Testis (tissue), 3 donors: ENCODE measurements around the gene KCNH2. TPM values are rescaled to one million over a fixed set of nuclear protein-coding genes. Genes with fewer than 3 reads are reported as not detected.

Source experiments
- DNase-seq: peaks from one replicate; pipeline ENCODE4 v3.0.0-alpha.2; 2019
- H3K27ac ChIP-seq, 2 donors: fragments of 200-600 bp; sonication (generic); one replicate each; pipeline ENCODE4 v1.5.1; 2019
- H3K27me3 ChIP-seq: fragments of 200-600 bp; sonication (generic); one replicate; pipeline ENCODE4 v1.5.1; 2019
- H3K36me3 ChIP-seq: fragments of 200-600 bp; sonication (generic); one replicate; pipeline ENCODE4 v1.5.1; 2017; ENCODE audit warnings: low read depth; ENCODE audit errors: missing control alignments
- H3K4me1 ChIP-seq: fragments of 200-600 bp; sonication (generic); one replicate; pipeline ENCODE4 v1.5.1; 2019
- H3K4me3 ChIP-seq, 2 donors: fragments of 200-600 bp; sonication (generic); one replicate each; pipeline ENCODE4 v1.5.1; 2017 to 2019
- H3K9me3 ChIP-seq: fragments of 200-600 bp; sonication (generic); one replicate; pipeline ENCODE4 v1.5.1; 2017
- POLR2A ChIP-seq: fragments of 450-650 bp; IDR thresholded peaks from one replicate; pipeline ENCODE4 v1.6.1; 2017; ENCODE audit warnings: antibody characterized with exemption, mild to moderate bottlenecking, moderate library complexity
- WGBS, 2 donors: methylation state at CpG; one replicate each; pipeline ENCODE4 v1.1.5; 2018; 5-methylcytosine and 5-hydroxymethylcytosine counted together
- intact Hi-C: fragments of 100-400 bp; cut with DNase I; formaldehyde crosslinking; loops from one replicate; pipeline ENCODE4 v1.15.1; 2023; ENCODE audit warnings: low total_unique reads
- polyA plus RNA-seq: library from polyadenylated mRNA; stranded (reverse); fragments of 350-450 nt; fragmentation: Illumina TruSeq; extraction: RNeasy Lipid Tissue Mini Kit (QIAGEN cat#74804); gene quantifications from one replicate; pipeline ENCODE4 v1.2.3, GENCODE V29; 2014; ENCODE audit warnings: low read depth, low replicate concordance; ENCODE audit not compliant: insufficient read depth
- total RNA-seq, 2 donors: library from RNA; depleted of rRNA; stranded (reverse); fragments of >200 nt; gene quantifications; one replicate each; pipeline ENCODE4 v1.2.3, GENCODE V29; 2016
- TF ChIP-seq, protein P1 (sequence below), 3 experiments: fragments of 450-650 bp in 2 of 3; fragments of 200-600 bp in 1 of 3; sonication (generic) in 1 of 3; IDR thresholded peaks; one replicate each; pipeline ENCODE4 v1.5.1; 2016 to 2019; ENCODE audit warnings: antibody characterized with exemption in 3 of 3, mild to moderate bottlenecking in 2 of 3, moderate library complexity in 1 of 3

Gene KCNH2
- total and polyA plus RNA-seq, 3 donors from 2014 or later, result 82.5 to 247 (median 230) TPM

DNA sequence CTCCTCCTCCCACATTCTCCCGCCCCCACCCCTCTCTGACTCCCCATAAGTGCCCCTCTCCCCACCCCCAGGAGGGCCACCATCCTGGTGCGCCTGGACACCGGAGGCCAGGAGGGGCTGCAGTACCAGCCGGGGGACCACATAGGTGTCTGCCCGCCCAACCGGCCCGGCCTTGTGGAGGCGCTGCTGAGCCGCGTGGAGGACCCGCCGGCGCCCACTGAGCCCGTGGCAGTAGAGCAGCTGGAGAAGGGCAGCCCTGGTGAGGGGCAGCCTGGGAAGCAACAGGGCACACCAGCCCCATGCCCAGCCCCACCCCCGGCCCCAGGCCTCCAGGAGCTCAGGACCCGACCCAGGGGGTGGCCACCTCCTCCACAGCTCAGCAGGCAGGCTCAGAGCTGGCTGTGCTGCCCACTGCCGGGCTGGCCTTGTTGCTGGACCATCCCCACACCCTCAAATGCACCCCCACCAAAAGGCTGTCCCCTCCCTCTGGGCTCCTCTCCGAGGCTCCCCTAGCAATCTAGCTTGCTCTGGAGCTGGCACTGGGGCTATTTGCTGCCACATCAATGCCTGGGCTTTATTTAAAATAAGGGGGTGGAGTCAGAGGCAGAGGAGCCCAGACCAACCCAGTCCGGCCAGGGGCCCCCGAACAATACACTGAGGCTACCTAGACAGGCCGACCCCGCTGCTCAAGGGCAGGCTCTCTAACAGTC lies 31.4 kb upstream of the KCNH2 start:
- peaks cover 7% of the 10 kb centered on the region for H3K4me1 ChIP-seq
- H3K4me3 ChIP-seq, result no peak overlapping the region
- DNase-seq, result no peak
- TF ChIP-seq, protein P1, sequence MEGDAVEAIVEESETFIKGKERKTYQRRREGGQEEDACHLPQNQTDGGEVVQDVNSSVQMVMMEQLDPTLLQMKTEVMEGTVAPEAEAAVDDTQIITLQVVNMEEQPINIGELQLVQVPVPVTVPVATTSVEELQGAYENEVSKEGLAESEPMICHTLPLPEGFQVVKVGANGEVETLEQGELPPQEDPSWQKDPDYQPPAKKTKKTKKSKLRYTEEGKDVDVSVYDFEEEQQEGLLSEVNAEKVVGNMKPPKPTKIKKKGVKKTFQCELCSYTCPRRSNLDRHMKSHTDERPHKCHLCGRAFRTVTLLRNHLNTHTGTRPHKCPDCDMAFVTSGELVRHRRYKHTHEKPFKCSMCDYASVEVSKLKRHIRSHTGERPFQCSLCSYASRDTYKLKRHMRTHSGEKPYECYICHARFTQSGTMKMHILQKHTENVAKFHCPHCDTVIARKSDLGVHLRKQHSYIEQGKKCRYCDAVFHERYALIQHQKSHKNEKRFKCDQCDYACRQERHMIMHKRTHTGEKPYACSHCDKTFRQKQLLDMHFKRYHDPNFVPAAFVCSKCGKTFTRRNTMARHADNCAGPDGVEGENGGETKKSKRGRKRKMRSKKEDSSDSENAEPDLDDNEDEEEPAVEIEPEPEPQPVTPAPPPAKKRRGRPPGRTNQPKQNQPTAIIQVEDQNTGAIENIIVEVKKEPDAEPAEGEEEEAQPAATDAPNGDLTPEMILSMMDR (IDR thresholded peaks at IDR 0.05), result no peak
- TF ChIP-seq POLR2A, result no peak
- no peak overlapping the region for H3K27ac ChIP-seq
- intact Hi-C loops, result no loop called here
- H3K36me3 ChIP-seq, result no peaks in the 10 kb centered on the region
- no peaks in the 10 kb centered on the region for H3K27me3 ChIP-seq
- no peaks in the 10 kb centered on the region for H3K9me3 ChIP-seq
- WGBS, 2 donors, result 51 to 76% methylated on average over 3 to 22 of the region's 22 CpGs

DNA sequence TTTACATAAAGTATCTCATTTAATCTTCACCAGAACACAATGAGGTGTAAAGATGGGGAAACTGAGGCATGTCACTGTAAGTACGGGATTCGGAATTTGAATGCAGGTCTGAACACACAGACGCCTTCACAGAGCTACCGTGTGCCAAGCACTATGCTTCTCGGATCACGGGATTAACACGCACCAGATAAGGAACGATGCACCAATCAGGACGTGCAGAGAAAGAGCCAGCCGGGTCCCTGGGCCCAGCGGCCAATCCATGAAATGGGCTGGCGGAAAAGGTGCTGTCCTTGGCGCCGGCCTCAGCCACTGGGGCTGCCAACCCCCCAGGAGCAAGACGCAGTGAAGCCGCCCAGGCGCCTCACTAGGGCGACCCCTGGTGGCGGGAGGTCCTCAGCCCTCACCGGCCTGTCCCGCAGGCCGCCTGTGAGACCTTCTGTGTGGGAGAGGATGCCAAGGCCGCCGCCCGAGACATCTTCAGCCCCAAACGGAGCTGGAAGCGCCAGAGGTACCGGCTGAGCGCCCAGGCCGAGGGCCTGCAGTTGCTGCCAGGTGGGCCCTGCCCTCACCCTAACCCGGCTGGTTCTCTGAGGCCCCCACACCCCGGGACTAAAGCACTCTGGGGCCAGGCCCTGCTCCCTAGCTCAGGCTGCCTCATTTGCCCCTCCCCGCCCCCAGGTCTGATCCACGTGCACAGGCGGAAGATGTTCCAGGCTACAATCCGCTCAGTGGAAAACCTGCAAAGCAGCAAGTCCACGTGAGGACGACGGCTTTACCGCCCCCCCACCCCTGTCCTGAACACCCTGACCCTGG lies 30.6 kb upstream of the KCNH2 start:
- Histone ChIP-seq H3K36me3 (no peaks in the 10 kb centered on the region), H3K27me3 (no peaks in the 10 kb centered on the region), H3K4me3 (peak overlapping the region; percentile 6 to 29), H3K4me1 (peaks cover 7% of the 10 kb centered on the region), H3K9me3 (no peaks in the 10 kb centered on the region), H3K27ac (peak overlapping the region in 1 of 2 donors; percentile 63)
- no peak for TF ChIP-seq POLR2A
- TF ChIP-seq, protein P1 (IDR thresholded peaks at IDR 0.05), result peak; percentile 89 to 92 (median 89)
- intact Hi-C loops, result no loop called here
- peak; percentile 87 for DNase-seq
- 24 to 26% methylated on average over 22 to 40 of the region's 40 CpGs for WGBS, 2 donors

GRCh38 chr7:151008143-151008510 lies 30.0 kb upstream of the KCNH2 start:
- intact Hi-C loops, result no loop called here
- TF ChIP-seq, protein P1 (IDR thresholded peaks at IDR 0.05), result no peak
- no peak for TF ChIP-seq POLR2A
- H3K36me3 ChIP-seq, result no peaks in the 10 kb centered on the region

GRCh38 chr7:151007469-151007898 lies 29.4 kb upstream of the KCNH2 start:
- Histone ChIP-seq H3K4me3 (no peak overlapping the region), H3K27ac (no peak overlapping the region), H3K27me3 (no peaks in the 10 kb centered on the region), H3K36me3 (no peaks in the 10 kb centered on the region), H3K4me1 (peaks cover 4% of the 10 kb centered on the region), H3K9me3 (no peaks in the 10 kb centered on the region)
- WGBS, 2 donors, result 67 to 83% methylated on average over 6 to 7 of the region's 7 CpGs
- no peak for DNase-seq
- intact Hi-C loops, result no loop called here
- no peak for TF ChIP-seq POLR2A
- TF ChIP-seq, protein P1 (IDR thresholded peaks at IDR 0.05), result no peak

More at GRCh38 chr7:151008143-151008510, 30.0 kb upstream of the KCNH2 start:
- WGBS, 2 donors, result 23 to 29% methylated on average over 11 of the region's 11 CpGs
- H3K4me3 ChIP-seq, result peak overlapping the region; percentile 6 to 29
- H3K27me3 ChIP-seq, result no peaks in the 10 kb centered on the region
- DNase-seq, result peak; percentile 53
- H3K4me1 ChIP-seq, result peaks cover 6% of the 10 kb centered on the region
- peak overlapping the region in 1 of 2 donors; percentile 63 for H3K27ac ChIP-seq
- H3K9me3 ChIP-seq, result no peaks in the 10 kb centered on the region
